ENCODE data around the gene RUFY1. TPM values are rescaled to one million over a fixed set of nuclear protein-coding genes. Genes with fewer than 3 reads are reported as not detected.
A peak's percentile ranks its signal among the peaks of the same experiment; 100 is the strongest.

The RUFY1 gene
- total and polyA plus RNA-seq, 2 of the 13 experiments (the other 11 are each of a cell fraction or from before 2014, with no cell fraction given), result 19.9 to 31.9 TPM

DNA sequence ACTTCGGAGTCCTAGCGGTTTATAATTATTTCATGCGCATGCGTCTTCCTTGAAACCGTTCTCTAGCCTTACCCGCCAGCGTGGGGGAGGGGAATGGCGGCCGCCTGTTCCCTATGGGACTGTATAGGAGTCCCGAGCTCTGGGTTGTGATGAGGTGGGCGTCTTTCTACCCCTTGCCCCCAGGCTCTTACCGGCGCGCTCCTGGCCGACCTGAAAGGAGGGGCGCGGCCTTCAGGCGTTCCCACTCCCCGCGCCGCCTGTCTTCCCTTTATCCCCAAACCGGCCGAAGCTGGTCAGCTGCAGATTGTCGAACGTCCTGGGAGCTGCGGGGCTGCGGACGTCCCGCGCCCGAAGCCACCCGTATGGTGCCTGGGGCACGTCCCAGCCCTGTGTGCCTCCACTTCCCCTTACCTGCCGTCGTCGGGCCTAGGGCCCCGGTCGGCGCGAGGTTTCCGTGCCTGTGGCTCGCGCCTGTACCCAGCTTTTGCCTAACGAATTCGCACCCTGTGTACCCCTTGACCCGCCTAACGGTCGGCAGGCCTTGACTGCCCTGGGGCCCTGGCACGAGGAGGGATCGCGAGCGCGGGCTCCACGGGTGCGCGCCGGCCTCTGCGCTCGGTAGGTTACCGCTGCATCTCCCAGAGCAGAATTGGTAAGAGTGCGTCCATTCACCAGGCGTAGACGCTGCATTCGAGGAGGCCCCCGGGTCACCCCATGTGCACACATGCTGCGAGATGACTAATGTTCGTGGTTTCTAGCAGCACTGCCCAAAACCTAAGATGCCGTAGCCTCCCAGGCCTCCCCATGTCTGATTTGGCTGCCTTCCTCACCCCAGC, 73.8 kb downstream of the RUFY1 start (continued):
- TF ChIP-seq SP2 (CRISPR knock-in tag; IDR thresholded peaks at IDR 0.05), result peak; percentile 32; the same call in 1 of the 2 replicates
- 0 out of 2 replicates have a peak, but pooled peaks have one; percentile 55 for TF ChIP-seq RARG (CRISPR knock-in tag; IDR thresholded peaks at IDR 0.05; ENCODE audit: low read depth)
- TF ChIP-seq RFX5 (IDR thresholded peaks at IDR 0.05; ENCODE audit: low read depth, low read length), result no peak
- peak; percentile 22; the same call in 1 of the 2 replicates for TF ChIP-seq ZNF20 (CRISPR knock-in tag; IDR thresholded peaks at IDR 0.05)
- TF ChIP-seq, protein P1, sequence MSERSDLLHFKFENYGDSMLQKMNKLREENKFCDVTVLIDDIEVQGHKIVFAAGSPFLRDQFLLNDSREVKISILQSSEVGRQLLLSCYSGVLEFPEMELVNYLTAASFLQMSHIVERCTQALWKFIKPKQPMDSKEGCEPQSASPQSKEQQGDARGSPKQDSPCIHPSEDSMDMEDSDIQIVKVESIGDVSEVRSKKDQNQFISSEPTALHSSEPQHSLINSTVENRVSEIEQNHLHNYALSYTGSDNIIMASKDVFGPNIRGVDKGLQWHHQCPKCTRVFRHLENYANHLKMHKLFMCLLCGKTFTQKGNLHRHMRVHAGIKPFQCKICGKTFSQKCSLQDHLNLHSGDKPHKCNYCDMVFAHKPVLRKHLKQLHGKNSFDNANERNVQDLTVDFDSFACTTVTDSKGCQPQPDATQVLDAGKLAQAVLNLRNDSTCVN (CRISPR knock-in tag; IDR thresholded peaks at IDR 0.05; ENCODE audit: borderline replicate concordance), result no peak
- TF ChIP-seq MAFK (conservative IDR thresholded peaks at IDR 0.05 in 1 of 2, IDR thresholded peaks at IDR 0.05 in 1 of 2; ENCODE audit: low read length in 2 of 2), result no peak
- TF ChIP-seq ZBTB3 (CRISPR knock-in tag; IDR thresholded peaks at IDR 0.05; ENCODE audit: borderline replicate concordance, low read depth), result peak; percentile 43; the same call in 1 of the 2 replicates
- TF ChIP-seq, protein P2, sequence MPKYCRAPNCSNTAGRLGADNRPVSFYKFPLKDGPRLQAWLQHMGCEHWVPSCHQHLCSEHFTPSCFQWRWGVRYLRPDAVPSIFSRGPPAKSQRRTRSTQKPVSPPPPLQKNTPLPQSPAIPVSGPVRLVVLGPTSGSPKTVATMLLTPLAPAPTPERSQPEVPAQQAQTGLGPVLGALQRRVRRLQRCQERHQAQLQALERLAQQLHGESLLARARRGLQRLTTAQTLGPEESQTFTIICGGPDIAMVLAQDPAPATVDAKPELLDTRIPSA (CRISPR knock-in tag; IDR thresholded peaks at IDR 0.05; ENCODE audit: borderline replicate concordance), result no peak
- no peak; the same call in 1 of the 2 replicates for TF ChIP-seq POGZ (CRISPR knock-in tag; IDR thresholded peaks at IDR 0.05)
- TF ChIP-seq ZNF292 (CRISPR knock-in tag; IDR thresholded peaks at IDR 0.05; ENCODE audit: borderline replicate concordance, low read depth), result 0 out of 2 replicates have a peak, but pooled peaks have one; percentile 37
- peak; percentile 32 to 62; a peak in 2 of 4 replicates for TF ChIP-seq POLR2A (IDR thresholded peaks at IDR 0.05; ENCODE audit: insufficient read depth in 1 of 2, low read depth in 2 of 2, low read length in 2 of 2)
- TF ChIP-seq, protein P3, sequence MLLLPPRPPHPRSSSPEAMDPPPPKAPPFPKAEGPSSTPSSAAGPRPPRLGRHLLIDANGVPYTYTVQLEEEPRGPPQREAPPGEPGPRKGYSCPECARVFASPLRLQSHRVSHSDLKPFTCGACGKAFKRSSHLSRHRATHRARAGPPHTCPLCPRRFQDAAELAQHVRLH (CRISPR knock-in tag; IDR thresholded peaks at IDR 0.05; ENCODE audit: borderline replicate concordance, low read depth), result peak; percentile 17; the same call in 1 of the 2 replicates
- TF ChIP-seq DMAP1 (CRISPR knock-in tag; IDR thresholded peaks at IDR 0.05), result peak; percentile 86
- TF ChIP-seq NAIF1 (CRISPR knock-in tag; IDR thresholded peaks at IDR 0.05; ENCODE audit: borderline replicate concordance), result peak; percentile 83; the same call in 1 of the 2 replicates
- no peak for TF ChIP-seq CHD4 (IDR thresholded peaks at IDR 0.05; ENCODE audit: borderline replicate concordance, low read length)
- peak; percentile 61; the same call in 1 of the 2 replicates for TF ChIP-seq GLI4 (CRISPR knock-in tag; IDR thresholded peaks at IDR 0.05; ENCODE audit: borderline replicate concordance)
- TF ChIP-seq, protein P4, sequence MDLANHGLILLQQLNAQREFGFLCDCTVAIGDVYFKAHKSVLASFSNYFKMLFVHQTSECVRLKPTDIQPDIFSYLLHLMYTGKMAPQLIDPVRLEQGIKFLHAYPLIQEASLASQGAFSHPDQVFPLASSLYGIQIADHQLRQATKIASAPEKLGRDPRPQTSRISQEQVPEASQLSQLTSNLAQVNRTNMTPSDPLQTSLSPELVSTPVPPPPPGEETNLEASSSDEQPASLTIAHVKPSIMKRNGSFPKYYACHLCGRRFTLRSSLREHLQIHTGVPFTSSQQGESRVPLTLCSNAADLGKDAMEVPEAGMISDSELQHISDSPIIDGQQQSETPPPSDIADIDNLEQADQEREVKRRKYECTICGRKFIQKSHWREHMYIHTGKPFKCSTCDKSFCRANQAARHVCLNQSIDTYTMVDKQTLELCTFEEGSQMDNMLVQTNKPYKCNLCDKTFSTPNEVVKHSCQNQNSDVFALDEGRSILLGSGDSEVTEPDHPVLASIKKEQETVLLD (CRISPR knock-in tag; IDR thresholded peaks at IDR 0.05; ENCODE audit: low read depth), result 0 out of 2 replicates have a peak, but pooled peaks have one; percentile 3
- TF ChIP-seq ZNF496 (CRISPR knock-in tag; IDR thresholded peaks at IDR 0.05; ENCODE audit: insufficient replicate concordance), result no peak
- no peak for TF ChIP-seq ZNF264 (CRISPR knock-in tag; IDR thresholded peaks at IDR 0.05)
- no peak for TF ChIP-seq HDAC6 (IDR thresholded peaks at IDR 0.05; ENCODE audit: low read depth, low read length)
- TF ChIP-seq ZSCAN21 (CRISPR knock-in tag; IDR thresholded peaks at IDR 0.05; ENCODE audit: borderline replicate concordance), result no peak; the same call in 1 of the 2 replicates
- no peak; the same call in 1 of the 2 replicates for TF ChIP-seq ZNF501 (CRISPR knock-in tag; IDR thresholded peaks at IDR 0.05)
- TF ChIP-seq, protein P5, sequence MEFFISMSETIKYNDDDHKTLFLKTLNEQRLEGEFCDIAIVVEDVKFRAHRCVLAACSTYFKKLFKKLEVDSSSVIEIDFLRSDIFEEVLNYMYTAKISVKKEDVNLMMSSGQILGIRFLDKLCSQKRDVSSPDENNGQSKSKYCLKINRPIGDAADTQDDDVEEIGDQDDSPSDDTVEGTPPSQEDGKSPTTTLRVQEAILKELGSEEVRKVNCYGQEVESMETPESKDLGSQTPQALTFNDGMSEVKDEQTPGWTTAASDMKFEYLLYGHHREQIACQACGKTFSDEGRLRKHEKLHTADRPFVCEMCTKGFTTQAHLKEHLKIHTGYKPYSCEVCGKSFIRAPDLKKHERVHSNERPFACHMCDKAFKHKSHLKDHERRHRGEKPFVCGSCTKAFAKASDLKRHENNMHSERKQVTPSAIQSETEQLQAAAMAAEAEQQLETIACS (CRISPR knock-in tag; IDR thresholded peaks at IDR 0.05), result peak; percentile 74
- 0 out of 2 replicates have a peak, but pooled peaks have one; percentile 47 for TF ChIP-seq ZNF136 (CRISPR knock-in tag; IDR thresholded peaks at IDR 0.05; ENCODE audit: low read depth)
